NCI-H1930 (cell line): Measurements from ENCODE around the gene CHAC1.
"Not testable (repeated sequence)": the region's sequence is repeated elsewhere in the genome, so short reads cannot be mapped to it uniquely, and the experiment has no call there.

Experiments
- DNase-seq, 2 experiments: peaks; one replicate each; lab custom pipeline; 2025; lab: John Stamatoyannopoulos, UW

The CHAC1 gene

GRCh38 chr15:40957041-40957555, 3.8 kb downstream of the CHAC1 start:
- no peak for DNase-seq

DNA sequence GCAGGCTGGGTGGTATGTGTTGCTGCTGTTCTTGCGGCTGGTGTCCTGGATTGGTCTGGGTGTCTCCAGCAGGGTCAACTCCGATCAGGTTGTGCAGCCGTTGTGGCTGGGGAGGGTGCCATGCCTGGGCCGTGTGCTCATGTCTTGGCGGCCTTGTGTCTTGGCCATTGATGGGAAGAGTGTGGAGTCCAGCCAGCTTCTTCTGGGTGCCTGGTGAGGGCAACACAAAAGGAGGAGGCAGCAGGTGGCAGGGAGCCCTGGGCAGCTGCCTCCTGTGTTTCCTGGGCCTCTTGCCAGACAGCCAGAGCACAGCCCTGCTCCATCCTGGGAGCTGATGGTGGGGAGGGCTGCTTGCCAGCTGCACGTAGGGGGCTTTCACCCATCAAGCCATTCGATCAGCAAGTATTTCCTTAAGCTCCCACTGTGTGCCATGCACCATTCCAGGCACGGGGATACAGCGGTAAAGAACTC, 4.3 kb downstream of the CHAC1 start:
- no peak for DNase-seq

DNA sequence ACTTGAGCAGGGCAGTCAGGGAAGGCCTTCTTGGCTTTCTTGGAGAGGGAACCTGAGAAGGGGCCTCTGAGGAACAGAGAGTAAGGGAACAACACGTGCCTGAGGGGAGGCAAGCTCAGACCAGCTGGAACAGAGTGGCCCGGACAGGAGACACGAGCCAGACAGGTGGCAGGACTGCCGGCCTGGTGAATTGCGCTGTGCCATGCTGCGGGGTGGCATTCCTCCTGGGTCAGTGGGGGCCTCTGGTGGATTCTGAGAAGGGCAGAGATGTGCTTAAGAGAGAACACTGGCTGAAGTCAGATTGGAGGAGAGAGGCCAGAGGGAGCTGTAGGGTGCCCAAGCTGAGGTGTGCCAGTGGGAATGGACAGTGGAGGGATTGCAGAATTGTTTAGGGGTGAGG, 4.9 kb downstream of the CHAC1 start:
- no peak for DNase-seq

- no peak for DNase-seq
These were observed 5.5 kb downstream of the CHAC1 start for GRCh38 chr15:40958723-40959122.

DNA sequence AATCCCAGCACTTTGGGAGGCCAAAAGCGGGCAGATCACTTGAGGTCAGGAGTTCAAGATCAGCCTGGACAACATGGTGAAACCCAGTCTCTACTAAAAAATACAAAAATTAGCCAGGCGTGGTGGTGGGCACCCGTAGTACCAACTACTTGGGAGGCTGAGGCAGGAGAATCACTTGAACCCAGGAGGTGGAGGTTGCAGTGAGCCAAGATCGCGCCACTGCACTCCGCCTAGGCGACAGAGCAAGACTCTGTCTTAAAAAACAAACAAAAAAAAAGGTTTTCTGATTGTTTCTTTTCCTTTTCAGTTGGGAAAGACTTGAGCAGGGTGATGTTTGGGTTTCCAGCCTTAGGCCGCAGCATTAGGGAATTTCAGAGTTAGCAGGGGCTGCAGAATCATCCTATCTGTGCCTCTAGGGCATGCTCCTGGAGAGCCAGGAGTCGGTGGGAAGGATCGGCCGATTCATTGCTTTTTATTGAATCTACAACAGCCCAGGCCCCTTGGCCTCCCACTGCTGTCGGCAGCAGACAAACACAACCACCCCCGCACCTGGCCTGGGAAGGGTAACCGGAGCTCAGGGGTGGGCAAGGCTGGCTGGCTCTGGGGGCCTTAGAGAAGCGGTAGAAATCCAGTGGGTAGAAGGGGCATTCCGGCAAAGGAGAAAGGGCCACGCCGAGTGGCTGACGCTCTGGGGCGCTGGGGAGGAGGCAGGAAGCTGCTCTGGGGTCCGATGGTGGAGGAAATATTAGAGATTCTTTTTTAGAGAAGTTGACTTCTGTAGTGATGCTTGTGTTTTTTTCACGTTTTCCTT, 6.3 kb downstream of the CHAC1 start:
- DNase-seq, result no peak

- no peak for DNase-seq
These were observed 7.0 kb downstream of the CHAC1 start for GRCh38 chr15:40960151-40960885.

GRCh38 chr15:40960925-40961324, 7.7 kb downstream of the CHAC1 start:
- DNase-seq, result no peak

- not testable (repeated sequence) for DNase-seq
These were observed 8.5 kb downstream of the CHAC1 start for GRCh38 chr15:40961740-40962139.

DNA sequence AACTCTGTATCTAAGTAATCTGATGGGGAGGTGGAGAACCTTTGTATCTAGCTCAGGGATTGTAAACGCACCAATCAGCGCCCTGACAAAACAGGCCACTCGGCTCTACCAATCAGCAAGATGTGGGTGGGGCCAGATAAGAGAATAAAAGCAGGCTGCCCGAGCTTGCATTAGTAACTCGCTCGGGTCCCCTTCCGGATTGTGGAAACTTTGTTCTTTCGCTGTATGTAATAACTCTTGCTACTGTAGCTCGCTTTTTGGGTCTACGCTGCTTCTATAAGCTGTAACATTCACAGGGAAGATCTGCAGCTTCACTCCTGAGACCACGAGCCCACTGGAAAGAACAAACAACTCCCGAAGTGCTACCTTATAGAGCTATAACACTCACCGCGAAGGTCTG, 9.0 kb downstream of the CHAC1 start:
- not testable (repeated sequence) for DNase-seq

DNA sequence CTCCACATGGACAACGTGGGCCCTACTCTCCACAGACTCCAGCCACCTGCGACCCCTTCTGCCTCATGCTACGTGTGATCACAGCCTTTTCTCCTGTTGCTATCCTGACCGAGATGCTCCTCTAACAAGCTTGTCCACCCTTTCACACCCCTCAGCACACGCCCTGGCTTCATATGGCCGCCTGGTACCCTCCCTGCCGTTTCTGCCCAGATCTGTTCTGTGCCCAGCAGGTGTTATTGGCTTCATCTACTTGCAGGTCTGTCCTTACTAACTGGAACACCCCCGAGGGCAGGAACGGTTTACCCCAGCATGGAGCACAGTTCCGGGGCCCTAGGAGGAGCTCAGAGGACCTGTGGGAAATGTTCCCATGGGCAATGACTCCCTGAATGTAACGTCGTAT, 9.9 kb downstream of the CHAC1 start:
- no peak for DNase-seq

GRCh38 chr15:40964006-40964405, 10.7 kb downstream of the CHAC1 start:
- no peak for DNase-seq

- no peak for DNase-seq
These were observed 11.4 kb downstream of the CHAC1 start for GRCh38 chr15:40964634-40965033.

GRCh38 chr15:40968290-40969085, 15.2 kb downstream of the CHAC1 start:
- DNase-seq, result no peak

DNA sequence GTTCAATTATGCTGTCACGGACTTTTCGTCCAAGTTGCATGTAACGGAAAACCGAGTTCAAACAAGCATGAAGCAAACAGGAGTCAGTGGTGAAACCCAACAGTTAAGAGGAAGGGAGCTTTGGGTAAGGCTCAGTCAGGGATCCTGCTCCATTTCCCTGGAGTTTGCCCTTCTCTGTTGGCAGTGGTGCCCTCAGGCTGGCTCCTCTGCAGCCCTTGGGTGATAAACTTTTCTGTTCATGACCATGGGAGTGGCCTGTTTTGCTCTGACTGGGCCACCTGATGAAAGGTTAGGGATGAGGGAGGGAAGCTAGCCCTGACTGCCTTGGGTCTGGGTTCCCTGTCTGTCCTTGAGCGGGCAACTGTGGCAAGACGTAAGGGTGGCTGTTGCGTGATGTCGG, 16.1 kb downstream of the CHAC1 start:
- DNase-seq, result no peak

GRCh38 chr15:40974879-40975278, 21.6 kb downstream of the CHAC1 start:
- no peak for DNase-seq

DNA sequence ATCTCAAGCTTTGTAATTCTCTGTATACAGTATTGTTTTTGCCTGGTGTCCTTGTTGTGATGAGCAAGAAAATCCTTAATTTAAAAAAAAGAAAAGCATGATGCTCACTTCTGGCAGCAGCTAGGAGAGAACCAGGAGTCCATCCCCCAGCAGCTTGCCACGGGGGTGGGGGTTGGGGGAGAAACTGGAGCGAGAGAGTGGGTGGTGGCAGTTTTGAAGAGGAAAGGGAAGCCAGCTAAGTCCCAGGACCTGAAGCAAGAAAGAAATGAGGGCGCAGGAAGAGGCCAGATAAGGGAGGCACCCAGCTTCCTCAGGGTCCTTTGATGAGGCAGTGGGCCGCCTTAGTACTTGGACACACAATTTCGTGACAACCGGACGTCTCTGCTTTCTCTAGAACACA, 23.5 kb downstream of the CHAC1 start:
- no peak for DNase-seq

- no peak for DNase-seq
These were observed 24.9 kb downstream of the CHAC1 start for GRCh38 chr15:40978141-40978540.

DNA sequence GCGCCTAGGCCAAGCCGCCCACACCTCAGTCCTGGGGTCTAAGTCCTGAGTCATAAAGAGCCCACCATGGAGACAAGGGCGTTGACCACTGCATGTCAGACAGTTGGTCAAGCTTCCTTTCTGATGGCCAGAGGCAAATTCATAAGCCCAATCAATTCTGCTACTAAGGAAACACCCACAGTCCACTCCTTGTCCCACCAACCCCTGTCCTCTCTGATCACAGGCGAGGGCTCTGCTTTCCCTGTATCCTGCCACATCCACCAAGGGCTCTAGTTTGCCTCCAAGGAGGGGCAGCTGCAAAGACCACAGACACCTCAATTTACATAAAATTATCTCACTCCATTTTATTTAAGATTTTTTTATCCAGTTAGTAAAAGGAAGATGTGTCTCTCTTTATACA, 25.3 kb downstream of the CHAC1 start:
- no peak for DNase-seq

DNA sequence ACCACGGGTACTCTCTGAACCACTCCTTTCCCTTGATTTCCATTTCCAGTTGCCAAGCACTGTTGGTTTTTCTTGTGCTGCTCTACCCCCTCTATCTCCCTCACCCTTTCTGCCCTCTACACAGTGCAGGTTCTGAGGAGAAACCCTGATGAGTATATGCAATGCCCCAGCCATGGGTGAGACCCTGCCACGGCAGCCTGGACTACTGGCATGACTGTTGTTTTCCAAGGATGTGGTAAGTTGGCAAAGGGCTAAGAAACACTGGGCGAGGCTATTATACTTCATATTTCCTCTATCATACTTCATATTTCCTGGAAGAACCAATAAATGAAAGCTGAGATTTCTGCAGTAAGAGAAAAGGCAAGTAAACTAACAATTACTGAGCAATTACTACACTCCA, 27.9 kb downstream of the CHAC1 start:
- no peak for DNase-seq

- no peak for DNase-seq
These were observed 29.6 kb downstream of the CHAC1 start for GRCh38 chr15:40982855-40983254.

- DNase-seq, result no peak
These were observed 31.1 kb downstream of the CHAC1 start for GRCh38 chr15:40984406-40984805.

GRCh38 chr15:40984964-40985363, 31.7 kb downstream of the CHAC1 start:
- DNase-seq, result no peak
